ENCODE results near the gene BBS9.

BBS9 gene

DNA sequence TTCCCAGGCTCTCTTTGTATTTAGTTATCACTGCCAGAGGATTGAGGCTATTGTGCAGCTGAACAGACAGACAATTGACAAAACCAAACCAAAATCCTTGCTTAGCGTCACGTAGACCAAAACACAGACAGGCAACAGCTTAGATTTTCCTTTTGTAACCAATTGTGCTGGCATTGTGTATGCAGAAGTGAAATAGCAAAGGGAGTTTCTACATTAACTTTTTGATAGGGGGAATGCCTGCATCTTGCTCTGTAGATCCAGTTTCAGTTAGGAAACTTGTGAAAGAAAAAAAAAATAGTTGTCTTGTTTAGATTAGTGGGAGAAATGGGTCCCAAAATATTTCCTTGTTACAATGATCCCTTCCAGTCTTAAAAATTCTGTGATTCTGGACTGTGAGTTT is 333.8 kb downstream of the BBS9 start:
- Histone ChIP-seq H3K9ac (ENCODE audit: low read depth, low read length, poor library complexity, severe bottlenecking) (no peak overlapping the region), H3K79me2 (ENCODE audit: insufficient read depth, low read length) (no peaks in the 10 kb centered on the region), H3K4me3 (ENCODE audit: low read length, poor library complexity, severe bottlenecking) (no peak overlapping the region), H2AFZ (ENCODE audit: low read length) (no peak overlapping the region), H3K9me3 (ENCODE audit: insufficient read depth, low read depth, low read length) (no peaks in the 10 kb centered on the region), H3K36me3 (ENCODE audit: insufficient read depth, low read length) (no peaks in the 10 kb centered on the region), H3F3A (ENCODE audit: low read depth) (no peaks in the 10 kb centered on the region), H4K20me1 (ENCODE audit: insufficient read depth, low read length, poor library complexity, severe bottlenecking) (no peaks in the 10 kb centered on the region), H3K9me2 (replicated peaks; ENCODE audit: low read depth, low read length) (no peaks in the 10 kb centered on the region), H3K27me3 (ENCODE audit: insufficient read depth, low read length, poor library complexity, severe bottlenecking) (no peaks in the 10 kb centered on the region), H3K4me1 (ENCODE audit: insufficient read depth, low read length, poor library complexity, severe bottlenecking) (no peaks in the 10 kb centered on the region), H3K4me2 (ENCODE audit: low read depth, low read length, poor library complexity, severe bottlenecking) (no peak overlapping the region)
- no peak for TF ChIP-seq CTCF (conservative IDR thresholded peaks at IDR 0.05; ENCODE audit: low read length)
- TF ChIP-seq EZH2phosphoT487 (IDR thresholded peaks at IDR 0.05; ENCODE audit: borderline replicate concordance): no peak

DNA sequence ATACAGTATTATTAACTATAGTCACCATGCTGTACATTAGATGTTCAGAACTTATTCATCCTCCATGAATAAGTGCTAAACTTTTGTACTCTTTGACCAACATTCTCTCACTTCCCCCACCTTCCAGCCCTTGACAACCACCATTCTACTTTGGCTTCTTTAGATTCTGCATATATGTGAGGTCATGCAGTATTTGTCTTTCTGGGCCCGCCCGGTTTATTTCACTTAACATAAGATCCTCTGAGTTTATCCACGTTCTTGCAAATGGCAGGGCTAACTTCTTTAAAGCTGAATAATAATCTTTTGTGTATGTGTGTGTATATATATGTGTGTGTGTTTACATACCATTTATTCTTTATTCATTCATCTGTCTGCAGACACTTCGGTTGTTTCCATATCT is 336.8 kb downstream of the BBS9 start:
- no peak overlapping the region for H3K4me3 ChIP-seq (ENCODE audit: low read length, poor library complexity, severe bottlenecking)
- H3K27me3 ChIP-seq (ENCODE audit: insufficient read depth, low read length, poor library complexity, severe bottlenecking): no peaks in the 10 kb centered on the region
- no peaks in the 10 kb centered on the region for H4K20me1 ChIP-seq (ENCODE audit: insufficient read depth, low read length, poor library complexity, severe bottlenecking)
- H3K79me2 ChIP-seq (ENCODE audit: insufficient read depth, low read length): no peaks in the 10 kb centered on the region
- TF ChIP-seq CTCF (conservative IDR thresholded peaks at IDR 0.05; ENCODE audit: low read length): no peak
- no peak for TF ChIP-seq EZH2phosphoT487 (IDR thresholded peaks at IDR 0.05; ENCODE audit: borderline replicate concordance)
- no peak overlapping the region for H3K9ac ChIP-seq (ENCODE audit: low read depth, low read length, poor library complexity, severe bottlenecking)
- no peaks in the 10 kb centered on the region for H3K4me1 ChIP-seq (ENCODE audit: insufficient read depth, low read length, poor library complexity, severe bottlenecking)
- H3K4me2 ChIP-seq (ENCODE audit: low read depth, low read length, poor library complexity, severe bottlenecking): no peak overlapping the region
- no peak overlapping the region for H2AFZ ChIP-seq (ENCODE audit: low read length)
- no peaks in the 10 kb centered on the region for H3F3A ChIP-seq (ENCODE audit: low read depth)
- no peaks in the 10 kb centered on the region for H3K9me2 ChIP-seq (replicated peaks; ENCODE audit: low read depth, low read length)
- no peaks in the 10 kb centered on the region for H3K36me3 ChIP-seq (ENCODE audit: insufficient read depth, low read length)
- no peaks in the 10 kb centered on the region for H3K9me3 ChIP-seq (ENCODE audit: insufficient read depth, low read depth, low read length)

DNA sequence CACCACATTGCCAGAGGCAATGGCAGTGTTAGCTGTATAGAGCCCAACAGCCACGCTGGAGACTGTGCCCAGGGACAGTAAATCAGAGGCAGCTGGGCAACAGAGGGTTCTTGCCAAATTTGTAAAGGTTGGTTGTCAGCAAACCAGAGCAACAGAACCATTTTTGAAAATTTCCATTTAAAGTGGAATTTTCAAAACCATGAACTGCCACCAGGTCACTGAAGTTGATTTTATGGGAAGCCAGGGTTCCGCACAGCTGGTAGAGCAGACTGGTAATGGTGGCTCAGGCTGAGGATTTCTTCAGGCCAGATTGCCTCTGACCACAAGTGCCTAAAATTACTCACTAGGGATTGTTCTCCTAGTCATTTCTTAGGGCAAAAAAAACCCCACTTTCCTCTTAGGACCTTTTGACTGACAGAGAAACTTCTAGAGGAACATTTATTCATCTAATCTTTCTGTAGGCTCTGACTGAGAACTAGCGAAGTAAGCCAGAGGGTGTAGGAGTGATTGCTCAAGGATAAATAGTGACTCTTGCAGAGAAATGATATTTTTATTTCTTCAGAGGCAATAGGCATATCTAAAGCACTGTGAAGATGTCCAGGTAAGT is 342.4 kb downstream of the BBS9 start:
- H3K9me2 ChIP-seq (replicated peaks; ENCODE audit: low read depth, low read length): no peaks in the 10 kb centered on the region
- H3K4me1 ChIP-seq (ENCODE audit: insufficient read depth, low read length, poor library complexity, severe bottlenecking): no peaks in the 10 kb centered on the region
- H3K27me3 ChIP-seq (ENCODE audit: insufficient read depth, low read length, poor library complexity, severe bottlenecking): no peaks in the 10 kb centered on the region
- H3K4me3 ChIP-seq (ENCODE audit: low read length, poor library complexity, severe bottlenecking): no peak overlapping the region
- no peak overlapping the region for H3K4me2 ChIP-seq (ENCODE audit: low read depth, low read length, poor library complexity, severe bottlenecking)
- H3K9me3 ChIP-seq (ENCODE audit: insufficient read depth, low read depth, low read length): no peaks in the 10 kb centered on the region
- TF ChIP-seq CTCF (conservative IDR thresholded peaks at IDR 0.05; ENCODE audit: low read length): no peak
- no peak for TF ChIP-seq EZH2phosphoT487 (IDR thresholded peaks at IDR 0.05; ENCODE audit: borderline replicate concordance)
- H3F3A ChIP-seq (ENCODE audit: low read depth): no peaks in the 10 kb centered on the region
- H3K9ac ChIP-seq (ENCODE audit: low read depth, low read length, poor library complexity, severe bottlenecking): no peak overlapping the region
- H2AFZ ChIP-seq (ENCODE audit: low read length): no peak overlapping the region
- H3K79me2 ChIP-seq (ENCODE audit: insufficient read depth, low read length): no peaks in the 10 kb centered on the region
- no peaks in the 10 kb centered on the region for H3K36me3 ChIP-seq (ENCODE audit: insufficient read depth, low read length)
- no peaks in the 10 kb centered on the region for H4K20me1 ChIP-seq (ENCODE audit: insufficient read depth, low read length, poor library complexity, severe bottlenecking)

All from Loucy (cell line).